ENCODE data around the gene ACO2. TPM values are rescaled to one million over a fixed set of nuclear protein-coding genes. Genes with fewer than 3 reads are reported as not detected.

Gene ACO2
- total and polyA plus RNA-seq, 2 of the 8 experiments (the other 6 are each of a cell fraction or from before 2014, with no cell fraction given), result 52.8 to 75.4 TPM

DNA sequence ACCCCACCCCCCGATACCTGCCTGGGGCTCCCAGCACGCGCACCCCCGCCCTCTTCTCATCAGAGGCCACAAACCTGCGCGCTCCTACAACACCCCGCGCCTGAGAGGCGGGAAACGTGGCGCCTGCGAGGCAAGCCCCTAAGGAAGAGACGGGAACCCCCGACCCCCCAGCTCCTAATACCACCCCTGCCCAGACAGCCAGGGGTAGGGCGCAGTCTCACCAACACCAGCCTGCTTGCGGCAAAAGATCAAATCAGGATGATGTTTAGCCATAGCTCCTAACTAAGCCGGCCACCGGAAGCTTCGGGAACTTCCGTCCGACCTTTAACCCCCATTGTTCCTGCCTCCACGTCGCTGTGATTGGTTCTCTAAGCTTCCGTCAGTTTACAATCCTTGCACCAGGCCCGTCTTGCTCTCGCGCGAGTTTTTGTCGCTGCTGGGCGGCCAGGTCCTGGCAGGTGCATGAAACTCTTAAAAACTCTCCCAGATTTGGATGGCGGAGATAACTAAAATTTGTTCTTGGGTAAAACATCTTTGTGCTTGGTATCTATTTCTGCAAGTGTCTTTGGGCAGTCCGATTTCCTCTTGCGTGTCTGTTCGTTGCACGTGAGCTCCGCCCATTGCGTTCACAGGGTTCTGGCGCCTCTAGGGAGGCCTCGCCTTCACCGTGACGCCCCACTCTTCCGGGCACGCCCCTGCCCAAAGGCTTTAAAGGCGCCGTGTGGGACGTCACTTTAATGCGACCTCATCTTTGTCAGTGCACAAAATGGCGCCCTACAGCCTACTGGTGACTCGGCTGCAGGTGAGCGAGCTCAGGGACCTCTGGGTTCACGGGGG is at the start of gene ACO2, which contains the start of gene PHF5A (continued):
- no peak for TF ChIP-seq KDM1A (IDR thresholded peaks at IDR 0.05; ENCODE audit: borderline replicate concordance, low read length)
- TF ChIP-seq TEAD4 (IDR thresholded peaks at IDR 0.05; ENCODE audit: low read depth, low read length), result no peak
- TF ChIP-seq SIRT6 (IDR thresholded peaks at IDR 0.05; ENCODE audit: low read length), result no peak
- peak; percentile 93 for TF ChIP-seq GABPA (IDR thresholded peaks at IDR 0.05; ENCODE audit: borderline replicate concordance, insufficient read depth, low read length)
- TF ChIP-seq CEBPB (IDR thresholded peaks at IDR 0.05; ENCODE audit: low read depth, low read length), result no peak
- TF ChIP-seq ASH2L (IDR thresholded peaks at IDR 0.05; ENCODE audit: low read length), result no peak
- TF ChIP-seq TBP (IDR thresholded peaks at IDR 0.05; ENCODE audit: low read depth, low read length), result peak; percentile 91
- TF ChIP-seq MAX (IDR thresholded peaks at IDR 0.05), result peak; percentile 44
- TF ChIP-seq CHD2 (IDR thresholded peaks at IDR 0.05; ENCODE audit: low read length), result peak; percentile 92
- TF ChIP-seq RBBP5 (IDR thresholded peaks at IDR 0.05; ENCODE audit: borderline replicate concordance, low read depth, low read length), result no peak
- peak; percentile 21; the same call in 1 of the 2 replicates for TF ChIP-seq SP2 (IDR thresholded peaks at IDR 0.05; ENCODE audit: low read length)
- peak; percentile 84 for TF ChIP-seq PHF8 (conservative IDR thresholded peaks at IDR 0.05; ENCODE audit: low read depth, low read length)
- no peak for TF ChIP-seq CTBP2 (IDR thresholded peaks at IDR 0.05; ENCODE audit: borderline replicate concordance, insufficient read depth, insufficient read length, low read length)
- peak; percentile 59; the same call in 1 of the 2 replicates for TF ChIP-seq E2F6 (IDR thresholded peaks at IDR 0.05)
- peak; percentile 80 for TF ChIP-seq POLR2AphosphoS5 (IDR thresholded peaks at IDR 0.05; ENCODE audit: low read depth, low read length)
- TF ChIP-seq YY1 (IDR thresholded peaks at IDR 0.05; ENCODE audit: low read depth, low read length), result peak; percentile 98
- TF ChIP-seq KDM5A (IDR thresholded peaks at IDR 0.05; ENCODE audit: low read length), result peak; percentile 100
- peak; percentile 74 for TF ChIP-seq BRCA1 (IDR thresholded peaks at IDR 0.05; ENCODE audit: low read depth, low read length)
- TF ChIP-seq SIN3A (conservative IDR thresholded peaks at IDR 0.05 in 1 of 2, IDR thresholded peaks at IDR 0.05 in 1 of 2; ENCODE audit: low read depth in 1 of 2, low read length in 2 of 2), result peak; percentile 53 to 95; a peak in 1 of 4 replicates
- TF ChIP-seq JUND (IDR thresholded peaks at IDR 0.05; ENCODE audit: low read length), result peak; percentile 57; the same call in 1 of the 2 replicates
- TF ChIP-seq ATF2 (IDR thresholded peaks at IDR 0.05; ENCODE audit: low read length), result peak; percentile 86
- TF ChIP-seq SIX5 (IDR thresholded peaks at IDR 0.05; ENCODE audit: low read depth, low read length), result 0 out of 2 replicates have a peak, but pooled peaks have one; percentile 16

Measured in H1 (cell line).